Ishikawa (cell line): Measurements from ENCODE around the gene NEO1.
A peak's percentile ranks its signal among the peaks of the same experiment; 100 is the strongest.

Experiments used
- CEBPB ChIP-seq: IDR thresholded peaks from 2 replicates; pipeline ENCODE4 v1.6.1; 2012
- CREB1 ChIP-seq: IDR thresholded peaks from 2 replicates; pipeline ENCODE4 v1.6.1; 2012; ENCODE audit warnings: low read depth
- EGR1 ChIP-seq: IDR thresholded peaks from 2 replicates; pipeline ENCODE4 v1.6.1; 2012
- EP300 ChIP-seq: IDR thresholded peaks from 2 replicates; pipeline ENCODE4 v1.6.1; 2012; ENCODE audit warnings: borderline replicate concordance
- FOXM1 ChIP-seq: IDR thresholded peaks from 2 replicates; pipeline ENCODE4 v1.6.1; 2012; ENCODE audit warnings: low read depth, borderline replicate concordance
- NFIC ChIP-seq: IDR thresholded peaks from 2 replicates; pipeline ENCODE4 v1.6.1; 2012
- RAD21 ChIP-seq: IDR thresholded peaks from 2 replicates; pipeline ENCODE4 v1.6.1; 2012; ENCODE audit warnings: low read depth
- TAF1 ChIP-seq: IDR thresholded peaks from 2 replicates; pipeline ENCODE4 v1.6.1; 2012; ENCODE audit warnings: low read depth, mild to moderate bottlenecking
- TCF12 ChIP-seq: IDR thresholded peaks from 2 replicates; pipeline ENCODE4 v1.6.1; 2012; ENCODE audit warnings: low read depth
- TEAD4 ChIP-seq: IDR thresholded peaks from 2 replicates; pipeline ENCODE4 v1.6.1; 2012
- USF1 ChIP-seq: IDR thresholded peaks from 2 replicates; pipeline ENCODE4 v1.6.1; 2012
- YY1 ChIP-seq: IDR thresholded peaks from 2 replicates; pipeline ENCODE4 v1.6.1; 2012; ENCODE audit warnings: low read depth
- ZBTB7A ChIP-seq: IDR thresholded peaks from 2 replicates; pipeline ENCODE4 v1.6.1; 2012; ENCODE audit warnings: low read depth
- TF ChIP-seq, protein P1 (sequence below): IDR thresholded peaks from 2 replicates; pipeline ENCODE4 v1.6.1; 2012
- TF ChIP-seq, protein P2 (sequence below): IDR thresholded peaks from 2 replicates; pipeline ENCODE4 v1.6.1; 2012; ENCODE audit warnings: low read depth, mild to moderate bottlenecking

NEO1 gene

DNA sequence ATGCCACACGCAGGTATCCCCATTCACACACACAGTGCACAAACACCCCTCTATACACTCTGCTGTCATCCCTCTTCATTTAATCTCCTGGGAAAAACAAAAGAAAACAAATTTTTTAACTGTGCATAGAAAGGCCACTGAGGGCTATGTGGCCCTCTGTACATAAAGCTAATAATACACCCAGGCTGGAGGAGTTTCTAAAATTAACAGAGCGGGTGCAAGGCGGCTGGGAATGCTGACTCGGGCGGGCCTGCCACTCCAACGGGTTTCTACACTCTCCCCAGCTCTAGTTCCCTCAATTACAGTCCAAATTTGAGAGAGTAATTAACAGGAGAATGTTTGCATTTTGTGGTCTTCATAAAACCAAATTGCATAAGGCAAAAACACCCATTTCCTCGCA lies 293.4 kb downstream of the NEO1 start:
- TF ChIP-seq, protein P1, sequence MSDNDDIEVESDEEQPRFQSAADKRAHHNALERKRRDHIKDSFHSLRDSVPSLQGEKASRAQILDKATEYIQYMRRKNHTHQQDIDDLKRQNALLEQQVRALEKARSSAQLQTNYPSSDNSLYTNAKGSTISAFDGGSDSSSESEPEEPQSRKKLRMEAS, result no peak
- no peak for TF ChIP-seq YY1
- TF ChIP-seq ZBTB7A, result no peak

DNA sequence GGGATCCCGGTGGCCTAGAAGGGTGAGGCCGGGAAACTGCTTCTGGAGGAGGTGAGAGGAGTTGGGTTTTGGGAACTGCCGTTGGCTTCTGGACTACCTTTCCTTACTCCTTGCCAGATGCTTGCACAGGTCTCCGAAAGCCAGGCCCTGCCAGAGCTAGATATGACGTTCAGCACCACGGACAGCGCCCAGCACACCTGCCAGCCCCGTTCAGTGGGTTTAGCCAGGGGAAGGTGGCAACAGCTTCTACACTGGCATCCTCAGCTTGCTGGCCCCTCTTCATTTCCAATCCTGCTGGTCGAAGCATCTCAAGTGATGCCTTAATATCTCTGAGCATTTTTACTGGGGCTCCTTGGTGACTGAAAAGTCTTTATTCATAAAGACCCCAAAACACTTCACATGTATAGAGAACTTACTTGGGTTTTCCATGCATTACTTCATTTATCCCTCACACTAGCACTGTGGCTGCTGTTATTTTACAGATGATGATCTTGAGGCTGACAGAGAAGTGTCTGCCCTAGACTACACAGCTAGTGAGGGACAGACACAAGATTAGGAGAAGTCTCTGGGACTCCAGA lies 294.6 kb downstream of the NEO1 start:
- TF ChIP-seq, protein P2, sequence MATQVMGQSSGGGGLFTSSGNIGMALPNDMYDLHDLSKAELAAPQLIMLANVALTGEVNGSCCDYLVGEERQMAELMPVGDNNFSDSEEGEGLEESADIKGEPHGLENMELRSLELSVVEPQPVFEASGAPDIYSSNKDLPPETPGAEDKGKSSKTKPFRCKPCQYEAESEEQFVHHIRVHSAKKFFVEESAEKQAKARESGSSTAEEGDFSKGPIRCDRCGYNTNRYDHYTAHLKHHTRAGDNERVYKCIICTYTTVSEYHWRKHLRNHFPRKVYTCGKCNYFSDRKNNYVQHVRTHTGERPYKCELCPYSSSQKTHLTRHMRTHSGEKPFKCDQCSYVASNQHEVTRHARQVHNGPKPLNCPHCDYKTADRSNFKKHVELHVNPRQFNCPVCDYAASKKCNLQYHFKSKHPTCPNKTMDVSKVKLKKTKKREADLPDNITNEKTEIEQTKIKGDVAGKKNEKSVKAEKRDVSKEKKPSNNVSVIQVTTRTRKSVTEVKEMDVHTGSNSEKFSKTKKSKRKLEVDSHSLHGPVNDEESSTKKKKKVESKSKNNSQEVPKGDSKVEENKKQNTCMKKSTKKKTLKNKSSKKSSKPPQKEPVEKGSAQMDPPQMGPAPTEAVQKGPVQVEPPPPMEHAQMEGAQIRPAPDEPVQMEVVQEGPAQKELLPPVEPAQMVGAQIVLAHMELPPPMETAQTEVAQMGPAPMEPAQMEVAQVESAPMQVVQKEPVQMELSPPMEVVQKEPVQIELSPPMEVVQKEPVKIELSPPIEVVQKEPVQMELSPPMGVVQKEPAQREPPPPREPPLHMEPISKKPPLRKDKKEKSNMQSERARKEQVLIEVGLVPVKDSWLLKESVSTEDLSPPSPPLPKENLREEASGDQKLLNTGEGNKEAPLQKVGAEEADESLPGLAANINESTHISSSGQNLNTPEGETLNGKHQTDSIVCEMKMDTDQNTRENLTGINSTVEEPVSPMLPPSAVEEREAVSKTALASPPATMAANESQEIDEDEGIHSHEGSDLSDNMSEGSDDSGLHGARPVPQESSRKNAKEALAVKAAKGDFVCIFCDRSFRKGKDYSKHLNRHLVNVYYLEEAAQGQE, result peak; percentile 99
- no peak for TF ChIP-seq FOXM1

DNA sequence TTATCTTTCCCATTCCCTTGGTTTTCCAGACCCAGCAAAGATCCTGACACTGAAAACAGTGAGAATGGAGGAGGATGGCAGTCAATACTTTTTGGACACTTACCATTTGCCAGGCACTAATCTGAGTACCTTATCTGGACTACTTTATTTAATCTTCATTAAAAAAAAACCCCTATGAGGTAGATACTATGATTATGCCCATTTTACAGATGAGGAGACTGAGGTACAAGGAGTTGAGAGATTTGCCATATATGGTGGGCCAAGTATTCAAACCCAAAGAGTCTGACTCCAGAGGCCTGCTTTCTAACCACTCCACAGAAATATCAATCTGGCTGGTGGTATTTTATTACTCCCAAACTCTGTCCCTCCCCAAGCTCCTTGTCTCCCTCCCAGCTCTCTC lies 296.9 kb downstream of the NEO1 start:
- TF ChIP-seq EP300 (no peak), TCF12 (no peak), NFIC (no peak), FOXM1 (no peak), CEBPB (no peak), EGR1 (no peak)

DNA sequence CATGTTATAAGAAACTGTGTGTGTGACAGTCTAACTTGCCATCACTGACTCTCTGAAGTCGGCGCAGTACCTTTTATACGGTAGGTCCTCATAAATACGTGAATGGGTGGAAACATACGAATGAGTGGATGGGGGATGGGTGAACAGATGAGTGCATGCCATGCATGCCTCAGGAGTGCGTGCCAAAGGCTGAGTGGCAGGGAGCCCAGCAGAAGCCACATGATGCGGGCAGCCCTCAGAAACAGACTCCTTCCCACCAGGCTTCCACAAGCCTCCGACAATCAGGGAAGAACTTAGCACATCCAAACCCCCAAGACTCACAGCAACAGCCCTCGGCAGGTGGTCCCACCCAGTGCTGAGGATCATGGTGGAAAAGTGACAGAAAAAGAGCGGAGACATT lies 299.8 kb downstream of the NEO1 start:
- no peak for TF ChIP-seq EGR1
- no peak for TF ChIP-seq RAD21
- TF ChIP-seq, protein P2, result no peak
- no peak for TF ChIP-seq FOXM1
- TF ChIP-seq TEAD4, result no peak

DNA sequence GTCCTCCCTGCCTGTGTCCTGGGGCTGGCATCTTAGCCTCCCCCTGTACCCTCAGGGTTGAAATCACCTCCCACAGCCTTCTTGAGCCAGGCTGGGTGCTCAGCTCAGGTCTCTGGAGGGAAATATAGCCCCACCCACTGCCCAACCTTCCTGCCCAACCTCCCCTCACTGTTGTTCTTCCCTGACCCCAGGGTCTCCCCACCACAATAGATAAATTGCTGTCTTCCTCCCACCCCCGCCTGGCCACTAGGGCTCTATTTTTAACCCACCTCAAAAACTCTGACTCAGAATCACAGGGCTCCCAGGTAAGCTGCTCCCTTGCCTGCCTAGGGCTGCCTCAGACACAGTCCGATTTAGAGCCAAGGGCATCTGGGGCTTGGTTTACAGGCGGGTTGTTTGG lies 301.5 kb downstream of the NEO1 start:
- TF ChIP-seq ZBTB7A (no peak), EP300 (no peak), YY1 (no peak), TEAD4 (no peak), EGR1 (no peak), CREB1 (no peak), CEBPB (no peak), TAF1 (no peak), USF1 (no peak), TCF12 (no peak), FOXM1 (no peak)
- TF ChIP-seq, protein P1, result no peak
- TF ChIP-seq, protein P2, result no peak

GRCh38 chr15:73354241-73354640 lies 302.0 kb downstream of the NEO1 start:
- TF ChIP-seq CEBPB, result no peak
- TF ChIP-seq RAD21, result no peak
- TF ChIP-seq YY1, result no peak
- TF ChIP-seq, protein P2, result no peak
- no peak for TF ChIP-seq FOXM1
- TF ChIP-seq NFIC, result no peak
- no peak for TF ChIP-seq TEAD4
- no peak for TF ChIP-seq EGR1
